ENCODE results near the gene DACT3. TPM values are rescaled to one million over a fixed set of nuclear protein-coding genes. Genes with fewer than 3 reads are reported as not detected.

Gene DACT3, protein sequence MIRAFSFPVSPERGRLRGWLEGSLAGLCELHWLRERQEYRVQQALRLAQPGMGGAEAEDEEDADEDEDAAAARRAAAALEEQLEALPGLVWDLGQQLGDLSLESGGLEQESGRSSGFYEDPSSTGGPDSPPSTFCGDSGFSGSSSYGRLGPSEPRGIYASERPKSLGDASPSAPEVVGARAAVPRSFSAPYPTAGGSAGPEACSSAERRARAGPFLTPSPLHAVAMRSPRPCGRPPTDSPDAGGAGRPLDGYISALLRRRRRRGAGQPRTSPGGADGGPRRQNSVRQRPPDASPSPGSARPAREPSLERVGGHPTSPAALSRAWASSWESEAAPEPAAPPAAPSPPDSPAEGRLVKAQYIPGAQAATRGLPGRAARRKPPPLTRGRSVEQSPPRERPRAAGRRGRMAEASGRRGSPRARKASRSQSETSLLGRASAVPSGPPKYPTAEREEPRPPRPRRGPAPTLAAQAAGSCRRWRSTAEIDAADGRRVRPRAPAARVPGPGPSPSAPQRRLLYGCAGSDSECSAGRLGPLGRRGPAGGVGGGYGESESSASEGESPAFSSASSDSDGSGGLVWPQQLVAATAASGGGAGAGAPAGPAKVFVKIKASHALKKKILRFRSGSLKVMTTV
- 18.3 TPM for total RNA-seq
- long read RNA-seq, transcript DACT3-202 (4 exons, 2,834 nt): major isoform, 46 of 76 reads
- long read RNA-seq, partial matches to known transcripts: 20 of 76 reads
- long read RNA-seq, other reads (novel, unspliced or antisense): 10 of 76 reads

GRCh38 chr19:46661020-46661731, at the start of gene DACT3:
TSS of gene DACT3 (minus strand) at chr19:46661182. CDS start at chr19:46661064, 118 bp downstream.
- intact Hi-C loops (cut with micrococcal nuclease): no loop called here
- H3K4me3 ChIP-seq: peak within 1 kb of the TSS; percentile 81
- H3K36me3 ChIP-seq: no peaks in the 10 kb centered on the region
- DNase-seq: peak; percentile 100
- TF ChIP-seq CTCF (IDR thresholded peaks at IDR 0.05; ENCODE audit: borderline replicate concordance): peak; percentile 20
- no peaks in the 10 kb centered on the region for H3K9me3 ChIP-seq (replicated peaks)
- H3K27ac ChIP-seq (replicated peaks): peak within 1 kb of the TSS; percentile 82
- H3K27me3 ChIP-seq (ENCODE audit: low read depth): peaks cover 22% of the 10 kb centered on the region
- peaks cover 34% of the 10 kb centered on the region for H3K4me1 ChIP-seq

DNA sequence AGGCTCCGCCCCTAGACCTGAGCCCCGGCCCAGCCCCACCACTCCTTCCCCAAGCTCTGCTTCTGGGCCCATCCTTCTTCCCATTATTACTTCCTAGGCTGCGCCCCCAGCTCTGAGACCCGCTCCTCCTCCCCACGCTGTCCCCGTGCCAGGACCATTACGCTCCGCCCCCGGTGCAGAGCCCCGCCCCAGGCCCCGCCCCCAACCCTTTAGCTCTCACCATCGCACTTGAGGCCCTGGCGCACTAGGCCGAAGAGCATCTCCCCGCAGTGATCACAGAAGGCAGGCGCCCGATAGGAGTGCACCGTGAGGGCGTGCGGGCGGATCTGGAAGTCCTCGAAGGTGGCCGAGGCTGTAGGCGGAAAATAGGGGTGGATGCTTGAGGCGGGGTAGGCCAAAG, 49.7 kb upstream of the DACT3 start:
- no peak for DNase-seq
- no peaks in the 10 kb centered on the region for H3K27me3 ChIP-seq (ENCODE audit: low read depth)
- peaks cover 30% of the 10 kb centered on the region for H3K4me1 ChIP-seq
- H3K4me3 ChIP-seq: no peak overlapping the region
- TF ChIP-seq CTCF (IDR thresholded peaks at IDR 0.05; ENCODE audit: borderline replicate concordance): no peak
- H3K27ac ChIP-seq (replicated peaks): no peak overlapping the region
- intact Hi-C loops (cut with micrococcal nuclease): no loop called here
- no peaks in the 10 kb centered on the region for H3K9me3 ChIP-seq (replicated peaks)
- H3K36me3 ChIP-seq: peaks cover 53% of the 10 kb centered on the region

GRCh38 chr19:46704379-46705076, 43.5 kb upstream of the DACT3 start:
- intact Hi-C loops (cut with micrococcal nuclease): no loop called here
- H3K27ac ChIP-seq (replicated peaks): no peak overlapping the region
- peaks cover 83% of the 10 kb centered on the region for H3K36me3 ChIP-seq

GRCh38 chr19:46700704-46701103, 39.7 kb upstream of the DACT3 start:
- intact Hi-C loops (cut with micrococcal nuclease): no loop called here
- peaks cover 75% of the 10 kb centered on the region for H3K36me3 ChIP-seq

More at GRCh38 chr19:46704379-46705076, 43.5 kb upstream of the DACT3 start:
- no peak overlapping the region for H3K4me3 ChIP-seq
- no peaks in the 10 kb centered on the region for H3K4me1 ChIP-seq
- TF ChIP-seq CTCF (IDR thresholded peaks at IDR 0.05; ENCODE audit: borderline replicate concordance): peak; percentile 96
- no peaks in the 10 kb centered on the region for H3K9me3 ChIP-seq (replicated peaks)
- peak; percentile 78 for DNase-seq
- H3K27me3 ChIP-seq (ENCODE audit: low read depth): no peaks in the 10 kb centered on the region

More at GRCh38 chr19:46700704-46701103, 39.7 kb upstream of the DACT3 start:
- Histone ChIP-seq H3K27me3 (ENCODE audit: low read depth) (no peaks in the 10 kb centered on the region), H3K4me1 (peaks cover 15% of the 10 kb centered on the region), H3K27ac (replicated peaks) (no peak overlapping the region), H3K9me3 (replicated peaks) (no peaks in the 10 kb centered on the region), H3K4me3 (no peak overlapping the region)
- DNase-seq: no peak
- TF ChIP-seq CTCF (IDR thresholded peaks at IDR 0.05; ENCODE audit: borderline replicate concordance): no peak

Data from left ventricle myocardium inferior (tissue), 1 donor.